A673 (cell line): ENCODE results near the gene HTD2.

Experiments used
- CTCF ChIP-seq: fragments of 300-800, 200-600 bp; sonication (generic); conservative IDR thresholded peaks from 2 replicates; pipeline ENCODE4 v1.5.1; 2017; ENCODE audit warnings: low read depth, mild to moderate bottlenecking, antibody characterized with exemption, low read length, moderate library complexity, mixed read lengths
- EZH2 ChIP-seq: fragments of 200-600 bp; sonication (generic); IDR thresholded peaks from 2 replicates; pipeline ENCODE4 v1.6.1; 2017; ENCODE audit warnings: borderline replicate concordance, low read depth, mild to moderate bottlenecking, mixed read lengths, antibody characterized with exemption, low read length; ENCODE audit not compliant: poor library complexity, severe bottlenecking

- TF ChIP-seq CTCF = no peak
- TF ChIP-seq EZH2 = no peak
These were observed 18.1 kb upstream of the HTD2 start for GRCh38 chr3:58288011-58288728.
